Vagina (tissue), 2 donors: ENCODE results near the gene GATA3.

ENCODE experiments used
- POLR2A ChIP-seq, 2 donors: fragments of 450-650 bp; IDR thresholded peaks; one replicate each; pipeline ENCODE4 v1.6.1; 2017; ENCODE audit warnings: antibody characterized with exemption in 2 of 2, mild to moderate bottlenecking in 2 of 2, moderate library complexity in 2 of 2
- POLR2AphosphoS5 ChIP-seq, 2 donors: sonication (generic); formaldehyde crosslinking; IDR thresholded peaks; one replicate each; pipeline ENCODE4 v1.9.0; 2017; ENCODE audit warnings: antibody characterized with exemption in 2 of 2, mild to moderate bottlenecking in 2 of 2, low read depth in 1 of 2; ENCODE audit not compliant: insufficient read depth in 1 of 2

- TF ChIP-seq POLR2AphosphoS5 (IDR thresholded peaks at IDR 0.05; ENCODE audit: insufficient read depth in 1 of 2, low read depth in 1 of 2) (no peak), POLR2A (IDR thresholded peaks at IDR 0.05) (no peak)
Measured at GRCh38 chr10:8050556-8051108, 3.9 kb upstream of the GATA3 start.
